ENCODE data around the gene DENND1B. TPM values are rescaled to one million over a fixed set of nuclear protein-coding genes. Genes with fewer than 3 reads are reported as not detected.

Gene DENND1B
- total and polyA plus RNA-seq, 2 donors (not counting 1 experiment from before 2014, with no cell fraction given), result 5.5 to 8.4 TPM

GRCh38 chr1:197691816-197692215 is 83.5 kb downstream of the DENND1B start:
- H2AFZ ChIP-seq (ENCODE audit: low read length), result no peak overlapping the region
- H3K9me3 ChIP-seq (ENCODE audit: control insufficient read depth, insufficient read depth, low read depth, low read length), result no peaks in the 10 kb centered on the region
- no peak for TF ChIP-seq EZH2 (IDR thresholded peaks at IDR 0.05; ENCODE audit: low read length, missing control alignments)
- TF ChIP-seq CTCF (conservative IDR thresholded peaks at IDR 0.05 in 1 of 2, IDR thresholded peaks at IDR 0.05 in 1 of 2; ENCODE audit: low read depth in 1 of 2, low read length in 2 of 2), result no peak
- no peak overlapping the region for H3K4me3 ChIP-seq (replicated peaks in 1 of 4; ENCODE audit: control extremely low read depth in 1 of 4, insufficient read depth in 1 of 4, low read depth in 3 of 4, low read length in 4 of 4)
- peaks cover 1% of the 10 kb centered on the region for H4K20me1 ChIP-seq (ENCODE audit: control insufficient read depth, extremely low read depth, insufficient read depth, low read length)
- no peaks in the 10 kb centered on the region for H3K36me3 ChIP-seq (ENCODE audit: control insufficient read depth, insufficient read depth, low read length)
- H3K79me2 ChIP-seq (ENCODE audit: control insufficient read depth, insufficient read depth, low read length), result no peaks in the 10 kb centered on the region
- DNase-seq (ENCODE audit: low read depth in 2 of 2), result no peak
- H3K27ac ChIP-seq (ENCODE audit: insufficient read depth, low read length), result no peak overlapping the region
- no peaks in the 10 kb centered on the region for H3K27me3 ChIP-seq (ENCODE audit: control insufficient read depth, insufficient read depth, low read length)
- no peaks in the 10 kb centered on the region for H3K4me1 ChIP-seq (ENCODE audit: control insufficient read depth, extremely low read depth, insufficient read depth, low read length)
- no peak overlapping the region for H3K4me2 ChIP-seq (ENCODE audit: extremely low read depth, insufficient read depth, low read length)
- no peak overlapping the region for H3K9ac ChIP-seq (ENCODE audit: insufficient read depth, low read length)

GRCh38 chr1:197690074-197690473 is 85.2 kb downstream of the DENND1B start:
- no peak for TF ChIP-seq EZH2 (IDR thresholded peaks at IDR 0.05; ENCODE audit: low read length, missing control alignments)
- no peak for TF ChIP-seq CTCF (conservative IDR thresholded peaks at IDR 0.05 in 1 of 2, IDR thresholded peaks at IDR 0.05 in 1 of 2; ENCODE audit: low read depth in 1 of 2, low read length in 2 of 2)
- no peak overlapping the region for H2AFZ ChIP-seq (ENCODE audit: low read length)
- no peak overlapping the region for H3K4me3 ChIP-seq (replicated peaks in 1 of 4; ENCODE audit: control extremely low read depth in 1 of 4, insufficient read depth in 1 of 4, low read depth in 3 of 4, low read length in 4 of 4)
- DNase-seq (ENCODE audit: low read depth in 2 of 2), result no peak
- H3K4me1 ChIP-seq (ENCODE audit: control insufficient read depth, extremely low read depth, insufficient read depth, low read length), result no peaks in the 10 kb centered on the region
- peaks cover 2% of the 10 kb centered on the region for H4K20me1 ChIP-seq (ENCODE audit: control insufficient read depth, extremely low read depth, insufficient read depth, low read length)
- H3K4me2 ChIP-seq (ENCODE audit: extremely low read depth, insufficient read depth, low read length), result no peak overlapping the region
- no peaks in the 10 kb centered on the region for H3K9me3 ChIP-seq (ENCODE audit: control insufficient read depth, insufficient read depth, low read depth, low read length)
- H3K9ac ChIP-seq (ENCODE audit: insufficient read depth, low read length), result no peak overlapping the region
- H3K36me3 ChIP-seq (ENCODE audit: control insufficient read depth, insufficient read depth, low read length), result no peaks in the 10 kb centered on the region
- H3K27me3 ChIP-seq (ENCODE audit: control insufficient read depth, insufficient read depth, low read length), result no peaks in the 10 kb centered on the region
- H3K79me2 ChIP-seq (ENCODE audit: control insufficient read depth, insufficient read depth, low read length), result no peaks in the 10 kb centered on the region
- no peak overlapping the region for H3K27ac ChIP-seq (ENCODE audit: insufficient read depth, low read length)

GRCh38 chr1:197688233-197688632 is 87.0 kb downstream of the DENND1B start:
- Histone ChIP-seq H3K4me2 (ENCODE audit: extremely low read depth, insufficient read depth, low read length) (no peak overlapping the region), H3K27me3 (ENCODE audit: control insufficient read depth, insufficient read depth, low read length) (no peaks in the 10 kb centered on the region), H3K4me3 (replicated peaks in 1 of 4; ENCODE audit: control extremely low read depth in 1 of 4, insufficient read depth in 1 of 4, low read depth in 3 of 4, low read length in 4 of 4) (no peak overlapping the region), H3K9ac (ENCODE audit: insufficient read depth, low read length) (no peak overlapping the region), H3K79me2 (ENCODE audit: control insufficient read depth, insufficient read depth, low read length) (no peaks in the 10 kb centered on the region), H2AFZ (ENCODE audit: low read length) (no peak overlapping the region), H3K36me3 (ENCODE audit: control insufficient read depth, insufficient read depth, low read length) (no peaks in the 10 kb centered on the region), H3K9me3 (ENCODE audit: control insufficient read depth, insufficient read depth, low read depth, low read length) (no peaks in the 10 kb centered on the region), H4K20me1 (ENCODE audit: control insufficient read depth, extremely low read depth, insufficient read depth, low read length) (peaks cover 2% of the 10 kb centered on the region), H3K4me1 (ENCODE audit: control insufficient read depth, extremely low read depth, insufficient read depth, low read length) (no peaks in the 10 kb centered on the region), H3K27ac (ENCODE audit: insufficient read depth, low read length) (no peak overlapping the region)
- DNase-seq (ENCODE audit: low read depth in 2 of 2), result no peak
- TF ChIP-seq CTCF (conservative IDR thresholded peaks at IDR 0.05 in 1 of 2, IDR thresholded peaks at IDR 0.05 in 1 of 2; ENCODE audit: low read depth in 1 of 2, low read length in 2 of 2), result no peak
- no peak for TF ChIP-seq EZH2 (IDR thresholded peaks at IDR 0.05; ENCODE audit: low read length, missing control alignments)

Measured in fibroblast of lung (primary cell).